Gastroesophageal sphincter (tissue), 4 donors: Measurements from ENCODE around the gene HDAC2. TPM values are rescaled to one million over a fixed set of nuclear protein-coding genes. Genes with fewer than 3 reads are reported as not detected.

ENCODE experiments used
- ATAC-seq: fragments of 150-250 bp; one replicate; pipeline ENCODE4 v1.9.1; 2016; ENCODE audit warnings: mild to moderate bottlenecking, moderate library complexity
- H3K27ac ChIP-seq, 4 donors: fragments of 200-600 bp; sonication (generic) in 3 of 4; 1 replicate in 3 of 4; 2 replicates in 1 of 4; pipeline ENCODE4 v1.5.1; 2016 to 2019
- H3K27me3 ChIP-seq: fragments of 200-600 bp; sonication (generic); one replicate; pipeline ENCODE4 v1.5.1; 2019
- H3K36me3 ChIP-seq, 2 donors: fragments of 200-600 bp; sonication (generic); one replicate each; pipeline ENCODE4 v1.5.1; 2019; ENCODE audit warnings: control low read depth in 1 of 2
- H3K4me1 ChIP-seq, 3 donors: fragments of 200-600 bp; sonication (generic); 1 replicate in 2 of 3; 2 replicates in 1 of 3; pipeline ENCODE4 v1.5.1; 2016 to 2019; ENCODE audit warnings: control low read depth in 2 of 3
- H3K4me3 ChIP-seq, 2 donors: fragments of 200-600 bp; sonication (generic); one replicate each; pipeline ENCODE4 v1.5.1; 2019; ENCODE audit warnings: mild to moderate bottlenecking in 1 of 2, moderate library complexity in 1 of 2
- H3K9me3 ChIP-seq, 3 donors: fragments of 200-600 bp; sonication (generic); one replicate each; pipeline ENCODE4 v1.5.1; 2017 to 2019; ENCODE audit warnings: control low read depth in 2 of 3
- CTCF ChIP-seq, 4 experiments: fragments of 200-600 bp in 2 of 4; fragments of 450-650 bp in 2 of 4; sonication (generic) in 1 of 4; IDR thresholded peaks; one replicate each; pipeline ENCODE4 v1.5.1; 2017 to 2019; ENCODE audit warnings: antibody characterized with exemption in 4 of 4, mild to moderate bottlenecking in 2 of 4, moderate library complexity in 2 of 4
- EP300 ChIP-seq: sonication (generic); formaldehyde crosslinking; IDR thresholded peaks from one replicate; pipeline ENCODE4 v1.6.1; 2017; ENCODE audit warnings: antibody characterized with exemption, mild to moderate bottlenecking
- POLR2A ChIP-seq, 2 donors: fragments of 450-650 bp; IDR thresholded peaks; one replicate each; pipeline ENCODE4 v1.6.1; 2017; ENCODE audit warnings: antibody characterized with exemption in 2 of 2, mild to moderate bottlenecking in 2 of 2, moderate library complexity in 1 of 2
- POLR2AphosphoS5 ChIP-seq: sonication (generic); formaldehyde crosslinking; IDR thresholded peaks from one replicate; pipeline ENCODE4 v1.6.1; 2017; ENCODE audit warnings: antibody characterized with exemption
- WGBS, 2 donors: methylation state at CpG; one replicate each; pipeline ENCODE4 v1.1.5; 2018; ENCODE audit warnings: low coverage in 1 of 2; 5-methylcytosine and 5-hydroxymethylcytosine counted together
- total RNA-seq, 4 donors: library from RNA; depleted of rRNA; stranded (reverse); fragments of >200 nt; gene quantifications; one replicate each; pipeline ENCODE4 v1.1.0, GENCODE V29; 2016

Gene HDAC2
- total RNA-seq, 4 donors from 2014 or later, result 44.7 to 71.2 (median 52.5) TPM

- no peak for TF ChIP-seq CTCF (IDR thresholded peaks at IDR 0.05)
- H3K4me3 ChIP-seq, result no peak overlapping the region
- no peaks in the 10 kb centered on the region for H3K4me1 ChIP-seq
- H3K27ac ChIP-seq, result no peak overlapping the region
- H3K9me3 ChIP-seq, result no peaks in the 10 kb centered on the region
- WGBS, 2 donors, result 72 to 86% methylated on average over 2 of the region's 2 CpGs
- no peaks in the 10 kb centered on the region for H3K36me3 ChIP-seq
- no peak for ATAC-seq
- H3K27me3 ChIP-seq, result no peaks in the 10 kb centered on the region
Observed at GRCh38 chr6:114009192-114009591, 38.2 kb upstream of the HDAC2 start.

DNA sequence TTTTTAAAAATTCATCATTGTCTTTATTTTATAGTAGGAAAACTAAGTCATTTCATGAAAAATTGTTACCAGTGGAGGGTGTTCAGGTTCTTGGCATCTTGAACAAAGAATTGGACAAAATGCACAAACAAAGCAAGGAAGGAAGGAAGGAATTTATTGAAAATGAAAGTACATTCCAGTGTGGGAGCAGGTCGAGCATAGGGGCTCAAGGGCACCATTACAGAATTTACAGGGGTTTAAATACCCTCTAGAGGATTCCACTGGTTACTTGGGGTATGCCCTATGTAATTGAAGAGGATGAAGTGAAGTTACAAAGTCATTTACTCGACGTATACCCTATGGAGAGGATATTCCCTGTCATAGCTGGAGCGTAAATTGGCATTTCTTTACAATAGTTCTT is 37.4 kb upstream of the HDAC2 start:
- no peaks in the 10 kb centered on the region for H3K4me1 ChIP-seq
- no peak overlapping the region for H3K27ac ChIP-seq
- no peaks in the 10 kb centered on the region for H3K36me3 ChIP-seq
- no peak overlapping the region for H3K4me3 ChIP-seq
- TF ChIP-seq POLR2A (IDR thresholded peaks at IDR 0.05) (no peak), POLR2AphosphoS5 (no peak), CTCF (IDR thresholded peaks at IDR 0.05) (no peak), EP300 (no peak)
- ATAC-seq, result no peak
- no peaks in the 10 kb centered on the region for H3K9me3 ChIP-seq
- no peaks in the 10 kb centered on the region for H3K27me3 ChIP-seq
- WGBS, 2 donors, result 72 to 77% methylated on average over 4 of the region's 4 CpGs

DNA sequence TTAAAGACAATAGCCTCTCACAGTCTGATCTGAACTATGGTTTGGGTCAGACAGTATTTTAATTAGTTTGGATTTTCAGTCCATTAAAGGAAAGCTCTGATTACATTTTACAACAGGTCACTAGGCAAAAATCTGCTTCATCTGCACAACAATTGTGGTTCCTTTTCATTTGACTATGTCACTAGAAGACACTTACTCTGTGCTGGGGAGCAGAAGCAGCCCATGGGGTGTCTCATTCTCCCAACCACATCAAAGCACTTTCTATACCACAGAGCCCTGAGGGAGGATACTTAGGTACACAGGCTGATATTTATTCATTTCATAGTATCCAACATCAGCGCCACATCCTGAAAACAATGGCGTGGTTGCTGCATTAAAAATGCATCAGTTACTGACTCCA is 36.6 kb upstream of the HDAC2 start:
- Histone ChIP-seq H3K27me3 (no peaks in the 10 kb centered on the region), H3K27ac (no peak overlapping the region), H3K4me1 (no peaks in the 10 kb centered on the region), H3K9me3 (no peaks in the 10 kb centered on the region), H3K4me3 (no peak overlapping the region), H3K36me3 (no peaks in the 10 kb centered on the region)
- no peak for TF ChIP-seq CTCF (IDR thresholded peaks at IDR 0.05)
- TF ChIP-seq POLR2AphosphoS5, result no peak
- TF ChIP-seq EP300, result no peak
- TF ChIP-seq POLR2A (IDR thresholded peaks at IDR 0.05), result no peak
- 80 to 94% methylated on average over 1 to 2 of the region's 2 CpGs for WGBS, 2 donors
- ATAC-seq, result no peak

GRCh38 chr6:114001354-114001753 is 30.4 kb upstream of the HDAC2 start:
- H3K36me3 ChIP-seq, result no peaks in the 10 kb centered on the region
- no peak for TF ChIP-seq EP300
- TF ChIP-seq CTCF (IDR thresholded peaks at IDR 0.05), result no peak
- TF ChIP-seq POLR2A (IDR thresholded peaks at IDR 0.05), result no peak
- no peak for TF ChIP-seq POLR2AphosphoS5
- ATAC-seq, result no peak
- no peaks in the 10 kb centered on the region for H3K27me3 ChIP-seq
- H3K9me3 ChIP-seq, result no peaks in the 10 kb centered on the region
- peaks cover 0 to 10% (median 0%) of the 10 kb centered on the region in 3 donors for H3K4me1 ChIP-seq
- no peak overlapping the region for H3K4me3 ChIP-seq
- no peak overlapping the region for H3K27ac ChIP-seq

DNA sequence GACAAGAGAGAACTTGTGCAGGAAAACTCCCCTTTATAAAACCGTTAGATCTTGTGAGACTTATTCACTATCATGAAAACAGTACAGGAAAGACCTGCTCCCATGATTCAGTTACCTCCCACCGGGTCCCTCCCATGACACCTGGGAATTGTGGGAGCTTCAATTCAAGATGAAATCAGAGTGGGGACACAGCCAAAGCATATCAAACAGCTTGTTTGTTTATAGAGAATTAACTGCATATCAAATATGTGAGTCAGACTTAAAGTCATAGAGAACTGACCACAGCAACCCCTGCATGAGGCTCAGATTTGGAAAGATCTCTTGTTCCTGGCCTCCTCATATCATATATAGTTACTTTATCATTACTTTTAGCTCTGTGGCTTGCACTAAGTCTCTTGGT is 29.1 kb upstream of the HDAC2 start:
- no peaks in the 10 kb centered on the region for H3K27me3 ChIP-seq
- no peaks in the 10 kb centered on the region for H3K9me3 ChIP-seq
- ATAC-seq, result no peak
- no peak overlapping the region for H3K27ac ChIP-seq
- 52 to 85% methylated on average over 2 of the region's 2 CpGs for WGBS, 2 donors
- TF ChIP-seq POLR2A (IDR thresholded peaks at IDR 0.05) (no peak), CTCF (IDR thresholded peaks at IDR 0.05) (no peak), POLR2AphosphoS5 (no peak), EP300 (no peak)
- peaks cover 0 to 23% (median 5%) of the 10 kb centered on the region in 3 donors for H3K4me1 ChIP-seq
- H3K36me3 ChIP-seq, result no peaks in the 10 kb centered on the region
- no peak overlapping the region for H3K4me3 ChIP-seq
